GM06990 (cell line): ENCODE measurements around the gene FAM78B.

Experiments
- DNase-seq: peaks from one replicate; pipeline ENCODE4 v3.0.0-alpha.2; 2011; ENCODE audit not compliant: insufficient read length; ENCODE audit errors: extremely low read depth
- H3K27me3 ChIP-seq: replicated peaks from 2 replicates; pipeline ENCODE4 v1.6.0; 2011; ENCODE audit warnings: low read length; ENCODE audit not compliant: control insufficient read depth, insufficient read depth
- H3K36me3 ChIP-seq: 2 replicates; pipeline ENCODE4 v1.5.1; 2011; ENCODE audit warnings: low read length; ENCODE audit not compliant: control insufficient read depth, insufficient read depth
- H3K4me3 ChIP-seq: replicated peaks from 2 replicates; pipeline ENCODE4 v1.5.1; 2011; ENCODE audit warnings: low read depth, mild to moderate bottlenecking, control low read depth, low read length
- TF ChIP-seq, protein P1 (sequence below): IDR thresholded peaks from 2 replicates; pipeline ENCODE4 v1.5.1; 2011; ENCODE audit warnings: low read length, control low read depth, mild to moderate bottlenecking, inconsistent platforms; ENCODE audit not compliant: insufficient read depth, poor library complexity, severe bottlenecking

Gene FAM78B

DNA sequence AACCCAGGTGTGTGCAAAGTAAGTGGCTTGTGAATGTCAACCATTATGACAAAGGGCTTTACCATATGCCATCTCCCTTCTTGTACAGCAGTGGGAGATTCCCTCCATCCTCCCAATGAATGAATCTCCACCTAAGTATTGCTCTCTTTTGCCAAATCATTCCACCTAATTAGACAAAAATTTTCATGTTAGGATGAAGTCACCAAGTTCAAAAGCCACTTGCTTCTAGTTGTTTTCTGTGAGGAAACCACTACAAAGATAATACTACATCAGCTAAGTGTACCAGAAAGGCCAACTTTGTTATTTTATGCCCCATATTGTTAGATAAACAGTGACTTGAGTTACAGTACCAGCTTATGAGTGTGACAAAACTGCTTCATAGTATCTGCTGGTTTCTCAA, 34.3 kb downstream of the FAM78B start:
- no peaks in the 10 kb centered on the region for H3K27me3 ChIP-seq
- TF ChIP-seq, protein P1, sequence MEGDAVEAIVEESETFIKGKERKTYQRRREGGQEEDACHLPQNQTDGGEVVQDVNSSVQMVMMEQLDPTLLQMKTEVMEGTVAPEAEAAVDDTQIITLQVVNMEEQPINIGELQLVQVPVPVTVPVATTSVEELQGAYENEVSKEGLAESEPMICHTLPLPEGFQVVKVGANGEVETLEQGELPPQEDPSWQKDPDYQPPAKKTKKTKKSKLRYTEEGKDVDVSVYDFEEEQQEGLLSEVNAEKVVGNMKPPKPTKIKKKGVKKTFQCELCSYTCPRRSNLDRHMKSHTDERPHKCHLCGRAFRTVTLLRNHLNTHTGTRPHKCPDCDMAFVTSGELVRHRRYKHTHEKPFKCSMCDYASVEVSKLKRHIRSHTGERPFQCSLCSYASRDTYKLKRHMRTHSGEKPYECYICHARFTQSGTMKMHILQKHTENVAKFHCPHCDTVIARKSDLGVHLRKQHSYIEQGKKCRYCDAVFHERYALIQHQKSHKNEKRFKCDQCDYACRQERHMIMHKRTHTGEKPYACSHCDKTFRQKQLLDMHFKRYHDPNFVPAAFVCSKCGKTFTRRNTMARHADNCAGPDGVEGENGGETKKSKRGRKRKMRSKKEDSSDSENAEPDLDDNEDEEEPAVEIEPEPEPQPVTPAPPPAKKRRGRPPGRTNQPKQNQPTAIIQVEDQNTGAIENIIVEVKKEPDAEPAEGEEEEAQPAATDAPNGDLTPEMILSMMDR: no peak
- H3K4me3 ChIP-seq: no peak overlapping the region
- no peaks in the 10 kb centered on the region for H3K36me3 ChIP-seq
- DNase-seq: no peak

DNA sequence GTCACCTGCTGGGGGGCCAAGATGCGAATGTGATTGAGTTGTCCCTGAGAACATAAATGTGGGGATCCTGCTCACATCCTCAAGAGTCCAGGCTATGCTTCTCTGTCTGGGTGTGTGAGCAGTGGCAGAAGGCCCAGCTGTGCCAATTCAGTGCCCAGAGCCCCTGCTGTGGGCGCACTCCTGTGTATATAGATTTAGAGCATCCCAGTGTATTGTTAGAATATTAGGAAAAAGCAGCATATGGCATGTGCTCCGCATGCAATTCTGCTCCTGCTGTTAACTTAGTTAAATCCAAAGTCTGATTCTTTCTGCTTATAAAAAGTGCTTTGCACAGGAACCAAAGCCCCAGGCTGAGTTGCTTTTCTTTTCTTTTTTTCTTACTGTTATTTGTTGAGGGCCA, 37.8 kb downstream of the FAM78B start:
- H3K27me3 ChIP-seq: no peaks in the 10 kb centered on the region
- no peak overlapping the region for H3K4me3 ChIP-seq
- DNase-seq: no peak
- H3K36me3 ChIP-seq: no peaks in the 10 kb centered on the region
- TF ChIP-seq, protein P1: no peak

DNA sequence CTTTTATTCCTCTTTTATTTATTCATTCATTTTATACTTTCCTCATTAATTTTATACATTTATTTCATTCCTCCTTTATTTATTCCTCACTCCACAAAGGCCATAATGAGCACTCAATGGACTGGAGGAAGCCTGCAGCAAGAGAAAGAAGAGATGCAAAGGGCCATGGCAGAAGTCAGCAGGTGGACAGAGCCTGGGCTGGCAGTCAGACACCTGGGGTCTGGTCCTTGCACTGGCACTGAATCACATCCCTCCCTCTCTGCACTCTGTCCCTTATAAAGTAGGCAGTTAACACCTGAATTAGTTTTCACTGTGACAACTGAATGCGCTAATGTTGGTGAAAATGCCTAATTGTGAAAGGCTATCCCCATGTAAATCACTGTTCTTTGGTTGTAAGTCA, 38.6 kb downstream of the FAM78B start:
- Histone ChIP-seq H3K4me3 (no peak overlapping the region), H3K27me3 (no peaks in the 10 kb centered on the region), H3K36me3 (no peaks in the 10 kb centered on the region)
- TF ChIP-seq, protein P1: no peak
- no peak for DNase-seq

DNA sequence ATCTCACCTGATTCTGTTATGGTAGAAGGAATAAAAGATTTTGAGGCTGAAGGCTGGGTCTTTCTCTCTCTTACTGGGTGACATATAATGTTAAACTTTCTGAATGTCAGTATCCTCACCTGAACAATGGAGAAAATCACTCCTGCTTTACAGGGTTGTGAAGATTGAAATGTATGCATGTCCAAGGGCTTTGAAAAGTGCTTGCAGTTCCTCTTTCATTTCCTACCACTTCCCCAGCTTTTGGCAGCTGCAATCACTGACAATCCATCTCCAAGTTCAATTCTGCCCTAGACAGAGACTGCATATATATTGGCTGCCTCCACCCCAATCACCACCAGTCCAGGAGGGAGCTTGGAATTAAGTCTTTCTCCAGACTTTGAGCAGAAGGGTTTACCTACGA, 39.8 kb downstream of the FAM78B start:
- H3K36me3 ChIP-seq: no peaks in the 10 kb centered on the region
- no peak overlapping the region for H3K4me3 ChIP-seq
- DNase-seq: no peak
- TF ChIP-seq, protein P1: no peak
- no peaks in the 10 kb centered on the region for H3K27me3 ChIP-seq

DNA sequence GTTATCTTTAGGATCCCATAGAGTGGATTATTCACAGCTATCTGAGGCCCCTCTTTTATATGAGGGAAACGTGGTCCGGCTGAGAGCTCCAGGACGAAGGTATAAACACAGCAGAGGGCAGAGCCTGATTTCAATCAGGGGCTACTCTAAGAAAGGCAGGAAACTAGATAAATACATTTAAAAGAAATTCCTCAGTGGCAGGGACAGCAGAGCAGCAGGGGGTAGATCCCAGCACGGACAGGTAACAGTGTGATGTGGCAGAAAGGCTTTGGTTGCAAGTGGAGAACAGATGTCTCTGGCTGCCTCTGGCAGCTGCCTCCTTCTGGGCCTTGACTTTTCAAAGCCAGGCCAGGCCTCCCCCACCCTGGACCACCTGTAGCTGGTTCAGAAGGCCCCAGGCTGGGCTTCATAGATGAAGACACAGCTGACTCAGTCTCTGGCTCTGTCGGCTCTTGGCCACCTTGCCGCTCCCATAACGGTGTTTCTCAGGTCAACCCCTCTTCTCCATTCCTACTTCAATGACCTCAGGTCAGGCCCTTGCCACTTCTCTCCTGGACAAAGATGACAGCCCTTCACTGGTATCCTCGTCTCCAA, 43.8 kb downstream of the FAM78B start:
- H3K4me3 ChIP-seq: no peak overlapping the region

More for the DNA sequence above, 43.8 kb downstream of the FAM78B start:
- TF ChIP-seq, protein P1: no peak
- H3K36me3 ChIP-seq: no peaks in the 10 kb centered on the region
- DNase-seq: no peak
- H3K27me3 ChIP-seq: no peaks in the 10 kb centered on the region
